SW480 (cell line): Measurements from ENCODE around the gene OXSR1.
"Not testable (repeated sequence)": the region's sequence is repeated elsewhere in the genome, so short reads cannot be mapped to it uniquely, and the experiment has no call there.

ENCODE experiments used
- DNase-seq: peaks from one replicate; pipeline ENCODE4 v3.0.0-alpha.2; 2016; ENCODE audit warnings: low spot score

Gene OXSR1

GRCh38 chr3:38142959-38143358, 22.4 kb upstream of the OXSR1 start:
- no peak for DNase-seq

GRCh38 chr3:38143511-38143910, 21.8 kb upstream of the OXSR1 start:
- no peak for DNase-seq

- DNase-seq = no peak
Observed at GRCh38 chr3:38146504-38146903, 18.8 kb upstream of the OXSR1 start.

- DNase-seq = no peak
Observed at GRCh38 chr3:38147421-38147820, 17.9 kb upstream of the OXSR1 start.

GRCh38 chr3:38148311-38148882, 16.9 kb upstream of the OXSR1 start:
- DNase-seq = no peak

GRCh38 chr3:38149708-38150107, 15.6 kb upstream of the OXSR1 start:
- no peak for DNase-seq

GRCh38 chr3:38150780-38151528, 14.4 kb upstream of the OXSR1 start:
- no peak for DNase-seq

- DNase-seq = peak; percentile 88
Observed at GRCh38 chr3:38151667-38152265, 13.6 kb upstream of the OXSR1 start.

GRCh38 chr3:38152609-38153008, 12.7 kb upstream of the OXSR1 start:
- DNase-seq = no peak

- DNase-seq = no peak
Observed at GRCh38 chr3:38153221-38153620, 12.1 kb upstream of the OXSR1 start.

GRCh38 chr3:38154033-38154494, 11.3 kb upstream of the OXSR1 start:
- DNase-seq = no peak

GRCh38 chr3:38154625-38155255, 10.6 kb upstream of the OXSR1 start:
- no peak for DNase-seq

- no peak for DNase-seq
Observed at GRCh38 chr3:38155825-38156224, 9.5 kb upstream of the OXSR1 start.

GRCh38 chr3:38157117-38157516, 8.2 kb upstream of the OXSR1 start:
- no peak for DNase-seq

- DNase-seq = no peak
Observed at GRCh38 chr3:38157595-38157994, 7.7 kb upstream of the OXSR1 start.

- DNase-seq = no peak
Observed at GRCh38 chr3:38158472-38158871, 6.9 kb upstream of the OXSR1 start.

- DNase-seq = not testable (repeated sequence)
Observed at GRCh38 chr3:38160704-38161103, 4.6 kb upstream of the OXSR1 start.

GRCh38 chr3:38163117-38163840, 2.1 kb upstream of the OXSR1 start:
- peak; percentile 45 for DNase-seq

GRCh38 chr3:38163841-38164642, 1.3 kb upstream of the OXSR1 start:
- no peak for DNase-seq

GRCh38 chr3:38164643-38164951, 740 bp upstream of the OXSR1 start:
- no peak for DNase-seq

- DNase-seq = peak; percentile 69
Observed at GRCh38 chr3:38165722-38166387, 518 bp downstream of the OXSR1 start.
